ENCODE data around the gene PRKG1.

The PRKG1 gene

DNA sequence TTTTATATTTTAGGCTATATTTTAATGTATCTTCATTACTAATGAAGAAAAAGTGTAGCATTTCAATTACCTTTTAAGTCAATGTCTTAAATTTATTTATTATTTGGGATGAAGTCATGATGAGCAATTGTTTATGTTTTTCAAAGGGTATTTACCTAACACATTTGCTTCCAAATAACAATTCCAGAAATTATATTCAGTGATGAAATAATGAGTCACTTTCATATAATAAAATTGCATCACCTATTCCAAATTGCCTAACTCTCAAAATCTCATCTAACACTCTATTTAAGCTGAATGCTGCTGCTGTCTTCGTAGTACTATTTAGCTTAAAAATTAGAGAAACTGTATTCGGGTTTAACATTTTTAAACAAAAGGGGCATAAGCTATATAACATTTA, 97.7 kb downstream of the PRKG1 start:
- H3K4me2 ChIP-seq (ENCODE audit: low read length) = no peak overlapping the region
- no peak overlapping the region for H3K4ac ChIP-seq (ENCODE audit: low read depth, low read length)
- no CpG with 5 or more reads among the region's 2 CpGs for WGBS (ENCODE audit: extremely low coverage, insufficient coverage, insufficient read length)
- DNase-seq = no peak
- no peaks in the 10 kb centered on the region for H3K4me1 ChIP-seq (ENCODE audit: control insufficient read depth in 1 of 2, insufficient read depth in 2 of 2, low read length in 2 of 2)
- H3K4me3 ChIP-seq (ENCODE audit: low read depth, low read length) = no peak overlapping the region
- no peak overlapping the region for H2BK5ac ChIP-seq (ENCODE audit: low read depth, low read length, poor library complexity)
- H2BK120ac ChIP-seq (ENCODE audit: insufficient read depth, low read length, poor library complexity) = no peak overlapping the region
- H4K91ac ChIP-seq (ENCODE audit: low read depth, low read length) = no peak overlapping the region
- no peak overlapping the region for H3K9ac ChIP-seq (ENCODE audit: low read length)
- no peaks in the 10 kb centered on the region for H3K36me3 ChIP-seq (ENCODE audit: control insufficient read depth in 1 of 2, insufficient read depth in 2 of 2, low read length in 2 of 2)
- no peaks in the 10 kb centered on the region for H3K9me3 ChIP-seq (ENCODE audit: insufficient read depth, low read depth, low read length)
- H2BK12ac ChIP-seq (ENCODE audit: low read length) = no peak overlapping the region
- no peak overlapping the region for H3K23ac ChIP-seq (ENCODE audit: low read length)
- no peak overlapping the region for H3K18ac ChIP-seq (ENCODE audit: low read length)
- no peak overlapping the region for H3K27ac ChIP-seq (ENCODE audit: low read depth, low read length)
- H2AFZ ChIP-seq (ENCODE audit: insufficient read depth, low read length, poor library complexity) = no peak overlapping the region
- H4K8ac ChIP-seq (ENCODE audit: low read depth, low read length) = no peak overlapping the region
- H4K12ac ChIP-seq (ENCODE audit: low read depth, low read length) = no peak overlapping the region
- H3K27me3 ChIP-seq (ENCODE audit: insufficient read depth, low read length) = no peaks in the 10 kb centered on the region
- no peaks in the 10 kb centered on the region for H3K79me2 ChIP-seq (ENCODE audit: control insufficient read depth, insufficient read depth, low read length, poor library complexity)
- H2AK5ac ChIP-seq (ENCODE audit: low read length) = no peak overlapping the region
- H3K14ac ChIP-seq (ENCODE audit: low read length) = no peak overlapping the region
- no peaks in the 10 kb centered on the region for H3K79me1 ChIP-seq (ENCODE audit: low read length)

GRCh38 chr10:51176976-51177695, 102.8 kb downstream of the PRKG1 start:
- peak in 1 of 2 donors; percentile 21 for DNase-seq
- H3K18ac ChIP-seq (ENCODE audit: low read length) = no peak overlapping the region
- H3K14ac ChIP-seq (ENCODE audit: low read length) = no peak overlapping the region
- H3K4ac ChIP-seq (ENCODE audit: low read depth, low read length) = no peak overlapping the region
- H3K9me3 ChIP-seq (ENCODE audit: insufficient read depth, low read depth, low read length) = no peaks in the 10 kb centered on the region
- no peak overlapping the region for H4K8ac ChIP-seq (ENCODE audit: low read depth, low read length)
- H2AFZ ChIP-seq (ENCODE audit: insufficient read depth, low read length, poor library complexity) = no peak overlapping the region
- H3K9ac ChIP-seq (ENCODE audit: low read length) = no peak overlapping the region
- no peak overlapping the region for H3K27ac ChIP-seq (ENCODE audit: low read depth, low read length)
- H3K36me3 ChIP-seq (ENCODE audit: control insufficient read depth in 1 of 2, insufficient read depth in 2 of 2, low read length in 2 of 2) = no peaks in the 10 kb centered on the region
- no peak overlapping the region for H2BK5ac ChIP-seq (ENCODE audit: low read depth, low read length, poor library complexity)
- no peaks in the 10 kb centered on the region for H3K4me1 ChIP-seq (ENCODE audit: control insufficient read depth in 1 of 2, insufficient read depth in 2 of 2, low read length in 2 of 2)
- no peak overlapping the region for H3K4me3 ChIP-seq (ENCODE audit: low read depth, low read length)
- H2AK5ac ChIP-seq (ENCODE audit: low read length) = no peak overlapping the region
- H3K23ac ChIP-seq (ENCODE audit: low read length) = no peak overlapping the region
- no peak overlapping the region for H4K91ac ChIP-seq (ENCODE audit: low read depth, low read length)
- H2BK120ac ChIP-seq (ENCODE audit: insufficient read depth, low read length, poor library complexity) = no peak overlapping the region
- H3K4me2 ChIP-seq (ENCODE audit: low read length) = no peak overlapping the region
- no peaks in the 10 kb centered on the region for H3K27me3 ChIP-seq (ENCODE audit: insufficient read depth, low read length)
- H3K79me1 ChIP-seq (ENCODE audit: low read length) = no peaks in the 10 kb centered on the region
- no peaks in the 10 kb centered on the region for H3K79me2 ChIP-seq (ENCODE audit: control insufficient read depth, insufficient read depth, low read length, poor library complexity)
- H2BK12ac ChIP-seq (ENCODE audit: low read length) = no peak overlapping the region
- no peak overlapping the region for H4K12ac ChIP-seq (ENCODE audit: low read depth, low read length)

- Histone ChIP-seq H3K23ac (ENCODE audit: low read length) (no peak overlapping the region), H2AFZ (ENCODE audit: insufficient read depth, low read length, poor library complexity) (no peak overlapping the region), H3K4ac (ENCODE audit: low read depth, low read length) (no peak overlapping the region), H2BK5ac (ENCODE audit: low read depth, low read length, poor library complexity) (no peak overlapping the region), H3K9ac (ENCODE audit: low read length) (no peak overlapping the region), H3K36me3 (ENCODE audit: control insufficient read depth in 1 of 2, insufficient read depth in 2 of 2, low read length in 2 of 2) (no peaks in the 10 kb centered on the region), H2BK120ac (ENCODE audit: insufficient read depth, low read length, poor library complexity) (no peak overlapping the region), H4K12ac (ENCODE audit: low read depth, low read length) (no peak overlapping the region), H4K91ac (ENCODE audit: low read depth, low read length) (no peak overlapping the region), H3K4me3 (ENCODE audit: low read depth, low read length) (no peak overlapping the region), H3K18ac (ENCODE audit: low read length) (no peak overlapping the region), H3K79me1 (ENCODE audit: low read length) (no peaks in the 10 kb centered on the region), H3K4me1 (ENCODE audit: control insufficient read depth in 1 of 2, insufficient read depth in 2 of 2, low read length in 2 of 2) (no peaks in the 10 kb centered on the region), H3K9me3 (ENCODE audit: insufficient read depth, low read depth, low read length) (no peaks in the 10 kb centered on the region), H3K79me2 (ENCODE audit: control insufficient read depth, insufficient read depth, low read length, poor library complexity) (no peaks in the 10 kb centered on the region), H3K27me3 (ENCODE audit: insufficient read depth, low read length) (no peaks in the 10 kb centered on the region), H2AK5ac (ENCODE audit: low read length) (no peak overlapping the region), H4K8ac (ENCODE audit: low read depth, low read length) (no peak overlapping the region), H3K4me2 (ENCODE audit: low read length) (no peak overlapping the region), H3K27ac (ENCODE audit: low read depth, low read length) (no peak overlapping the region), H2BK12ac (ENCODE audit: low read length) (no peak overlapping the region), H3K14ac (ENCODE audit: low read length) (no peak overlapping the region)
- no peak for DNase-seq
Measured at GRCh38 chr10:51178634-51179033, 104.3 kb downstream of the PRKG1 start.

DNA sequence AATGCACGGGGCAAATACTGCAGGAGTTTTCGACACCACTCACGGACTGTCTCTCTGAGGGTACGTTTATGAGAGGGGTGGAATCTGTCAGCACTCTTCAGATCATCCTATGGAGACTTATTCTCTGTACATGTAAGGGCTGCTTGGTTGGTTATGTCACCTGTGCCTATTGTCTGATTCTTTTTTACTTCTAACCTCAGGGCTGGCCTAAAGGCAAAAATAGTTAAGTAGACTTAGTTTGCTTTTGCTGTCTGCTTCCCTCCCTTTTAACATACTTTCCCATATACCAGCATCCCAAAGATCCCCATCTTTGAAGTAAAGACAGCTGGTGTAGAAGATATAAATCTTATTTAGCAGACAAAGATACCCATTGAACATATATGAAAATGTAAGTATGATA, 105.9 kb downstream of the PRKG1 start:
- Histone ChIP-seq H2BK12ac (ENCODE audit: low read length) (no peak overlapping the region), H2AK5ac (ENCODE audit: low read length) (no peak overlapping the region), H3K4me3 (ENCODE audit: low read depth, low read length) (no peak overlapping the region), H3K9ac (ENCODE audit: low read length) (no peak overlapping the region), H3K4me2 (ENCODE audit: low read length) (no peak overlapping the region), H3K79me2 (ENCODE audit: control insufficient read depth, insufficient read depth, low read length, poor library complexity) (no peaks in the 10 kb centered on the region), H3K14ac (ENCODE audit: low read length) (no peak overlapping the region), H2BK5ac (ENCODE audit: low read depth, low read length, poor library complexity) (no peak overlapping the region), H3K4ac (ENCODE audit: low read depth, low read length) (no peak overlapping the region), H3K36me3 (ENCODE audit: control insufficient read depth in 1 of 2, insufficient read depth in 2 of 2, low read length in 2 of 2) (no peaks in the 10 kb centered on the region), H3K18ac (ENCODE audit: low read length) (no peak overlapping the region), H3K79me1 (ENCODE audit: low read length) (no peaks in the 10 kb centered on the region), H3K4me1 (ENCODE audit: control insufficient read depth in 1 of 2, insufficient read depth in 2 of 2, low read length in 2 of 2) (no peaks in the 10 kb centered on the region), H3K27me3 (ENCODE audit: insufficient read depth, low read length) (no peaks in the 10 kb centered on the region), H3K27ac (ENCODE audit: low read depth, low read length) (no peak overlapping the region), H3K23ac (ENCODE audit: low read length) (no peak overlapping the region), H4K91ac (ENCODE audit: low read depth, low read length) (no peak overlapping the region), H4K12ac (ENCODE audit: low read depth, low read length) (no peak overlapping the region), H2AFZ (ENCODE audit: insufficient read depth, low read length, poor library complexity) (no peak overlapping the region), H4K8ac (ENCODE audit: low read depth, low read length) (no peak overlapping the region), H2BK120ac (ENCODE audit: insufficient read depth, low read length, poor library complexity) (no peak overlapping the region), H3K9me3 (ENCODE audit: insufficient read depth, low read depth, low read length) (no peaks in the 10 kb centered on the region)
- DNase-seq = peak; percentile 71 to 99
- no CpG with 5 or more reads among the region's 4 CpGs for WGBS (ENCODE audit: extremely low coverage, insufficient coverage, insufficient read length)

Measured in trophoblast cell (in vitro differentiated cells and primary cell).